H1 (cell line): ENCODE results near the gene ACTRT3. TPM values are rescaled to one million over a fixed set of nuclear protein-coding genes. Genes with fewer than 3 reads are reported as not detected.

Experiments used
- ATF3 ChIP-seq: IDR thresholded peaks from 2 replicates; pipeline ENCODE4 v1.6.1; 2011; ENCODE audit warnings: low read depth, mild to moderate bottlenecking, low read length; ENCODE audit not compliant: insufficient read depth
- EGR1 ChIP-seq: IDR thresholded peaks from 2 replicates; pipeline ENCODE4 v1.6.1; 2011; ENCODE audit warnings: low read depth, low read length, borderline replicate concordance
- GABPA ChIP-seq: IDR thresholded peaks from 2 replicates; pipeline ENCODE4 v1.6.1; 2011; ENCODE audit warnings: mild to moderate bottlenecking, low read length, moderate library complexity, borderline replicate concordance; ENCODE audit not compliant: insufficient read depth
- TBP ChIP-seq: IDR thresholded peaks from 2 replicates; pipeline ENCODE4 v1.6.1; 2011; ENCODE audit warnings: low read depth, low read length, improper control_type of control experiment
- ZNF274 ChIP-seq: IDR thresholded peaks from 2 replicates; pipeline ENCODE4 v1.7.0; 2012; ENCODE audit warnings: low read length, borderline replicate concordance; ENCODE audit errors: extremely low read depth
- polyA plus RNA-seq, 7 experiments: library from polyadenylated mRNA; depleted of rRNA in 3 of 7; stranded (reverse) in 5 of 7; unstranded in 2 of 7; fragments of >200 nt in 5 of 7; fragments of 200-250 nt in 2 of 7; gene quantifications; 1 replicate in 5 of 7; 2 replicates in 1 of 7; 4 replicates in 1 of 7; pipeline versions ENCODE4 v1.2.1 to v1.2.3, GENCODE V29; 2011 to 2013; ENCODE audit warnings: missing spikeins in 2 of 7, mixed read lengths in 2 of 7
- total RNA-seq: library from RNA; stranded (reverse); fragmentation: NEBNext Ultra II Directional; extraction: Animal tissue kit (Norgen Biotek cat#: 25700); gene quantifications from 2 replicates; pipeline ENCODE4 v1.2.1, GENCODE V29; 2021
- TF ChIP-seq, protein P1 (sequence below), 3 experiments: IDR thresholded peaks; 1 replicate in 2 of 3; 2 replicates in 1 of 3; pipeline versions ENCODE4 v1.5.1 to v1.6.1; 2011; ENCODE audit warnings: low read length in 3 of 3, mild to moderate bottlenecking in 3 of 3, inconsistent platforms in 2 of 3, low read depth in 1 of 3, moderate library complexity in 1 of 3; ENCODE audit not compliant: insufficient read depth in 1 of 3; ENCODE audit errors: control extremely low read depth in 1 of 3

Gene ACTRT3
- total and polyA plus RNA-seq, 2 of the 8 experiments (the other 6 are each of a cell fraction or from before 2014, with no cell fraction given): 3.4 to 5.9 TPM

GRCh38 chr3:169790687-169791429, 21.5 kb upstream of the ACTRT3 start (continued):
- no peak for TF ChIP-seq GABPA
- TF ChIP-seq, protein P1, sequence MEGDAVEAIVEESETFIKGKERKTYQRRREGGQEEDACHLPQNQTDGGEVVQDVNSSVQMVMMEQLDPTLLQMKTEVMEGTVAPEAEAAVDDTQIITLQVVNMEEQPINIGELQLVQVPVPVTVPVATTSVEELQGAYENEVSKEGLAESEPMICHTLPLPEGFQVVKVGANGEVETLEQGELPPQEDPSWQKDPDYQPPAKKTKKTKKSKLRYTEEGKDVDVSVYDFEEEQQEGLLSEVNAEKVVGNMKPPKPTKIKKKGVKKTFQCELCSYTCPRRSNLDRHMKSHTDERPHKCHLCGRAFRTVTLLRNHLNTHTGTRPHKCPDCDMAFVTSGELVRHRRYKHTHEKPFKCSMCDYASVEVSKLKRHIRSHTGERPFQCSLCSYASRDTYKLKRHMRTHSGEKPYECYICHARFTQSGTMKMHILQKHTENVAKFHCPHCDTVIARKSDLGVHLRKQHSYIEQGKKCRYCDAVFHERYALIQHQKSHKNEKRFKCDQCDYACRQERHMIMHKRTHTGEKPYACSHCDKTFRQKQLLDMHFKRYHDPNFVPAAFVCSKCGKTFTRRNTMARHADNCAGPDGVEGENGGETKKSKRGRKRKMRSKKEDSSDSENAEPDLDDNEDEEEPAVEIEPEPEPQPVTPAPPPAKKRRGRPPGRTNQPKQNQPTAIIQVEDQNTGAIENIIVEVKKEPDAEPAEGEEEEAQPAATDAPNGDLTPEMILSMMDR (IDR thresholded peaks at IDR 0.05; ENCODE audit: control extremely low read depth in 1 of 3, insufficient read depth in 1 of 3, low read depth in 1 of 3, low read length in 3 of 3): no peak
- TF ChIP-seq ATF3: no peak
- no peak for TF ChIP-seq ZNF274
- no peak for TF ChIP-seq TBP
- no peak for TF ChIP-seq EGR1
